ENCODE results near the gene TSPAN11.

GRCh38 chr12:30898846-30899245 lies 27.7 kb upstream of the TSPAN11 start:
- TF ChIP-seq, protein P1, sequence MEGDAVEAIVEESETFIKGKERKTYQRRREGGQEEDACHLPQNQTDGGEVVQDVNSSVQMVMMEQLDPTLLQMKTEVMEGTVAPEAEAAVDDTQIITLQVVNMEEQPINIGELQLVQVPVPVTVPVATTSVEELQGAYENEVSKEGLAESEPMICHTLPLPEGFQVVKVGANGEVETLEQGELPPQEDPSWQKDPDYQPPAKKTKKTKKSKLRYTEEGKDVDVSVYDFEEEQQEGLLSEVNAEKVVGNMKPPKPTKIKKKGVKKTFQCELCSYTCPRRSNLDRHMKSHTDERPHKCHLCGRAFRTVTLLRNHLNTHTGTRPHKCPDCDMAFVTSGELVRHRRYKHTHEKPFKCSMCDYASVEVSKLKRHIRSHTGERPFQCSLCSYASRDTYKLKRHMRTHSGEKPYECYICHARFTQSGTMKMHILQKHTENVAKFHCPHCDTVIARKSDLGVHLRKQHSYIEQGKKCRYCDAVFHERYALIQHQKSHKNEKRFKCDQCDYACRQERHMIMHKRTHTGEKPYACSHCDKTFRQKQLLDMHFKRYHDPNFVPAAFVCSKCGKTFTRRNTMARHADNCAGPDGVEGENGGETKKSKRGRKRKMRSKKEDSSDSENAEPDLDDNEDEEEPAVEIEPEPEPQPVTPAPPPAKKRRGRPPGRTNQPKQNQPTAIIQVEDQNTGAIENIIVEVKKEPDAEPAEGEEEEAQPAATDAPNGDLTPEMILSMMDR (IDR thresholded peaks at IDR 0.05), result no peak
- TF ChIP-seq POLR2A (IDR thresholded peaks at IDR 0.05), result no peak

Data from adrenal gland (tissue), 5 donors.